NCI-H2081 treated with DMSO at 0.1 percent for 48 hours (cell line): ENCODE results near the gene RCBTB2.
"Not testable (repeated sequence)": the region's sequence is repeated elsewhere in the genome, so short reads cannot be mapped to it uniquely, and the experiment has no call there.

Experiments used
- DNase-seq: peaks from one replicate; lab custom pipeline; 2025; lab: John Stamatoyannopoulos, UW

RCBTB2 gene

GRCh38 chr13:48493066-48493765 is 39.7 kb downstream of the RCBTB2 start:
- DNase-seq: no peak

- DNase-seq: no peak
These were observed 40.3 kb downstream of the RCBTB2 start for GRCh38 chr13:48492470-48493065.

DNA sequence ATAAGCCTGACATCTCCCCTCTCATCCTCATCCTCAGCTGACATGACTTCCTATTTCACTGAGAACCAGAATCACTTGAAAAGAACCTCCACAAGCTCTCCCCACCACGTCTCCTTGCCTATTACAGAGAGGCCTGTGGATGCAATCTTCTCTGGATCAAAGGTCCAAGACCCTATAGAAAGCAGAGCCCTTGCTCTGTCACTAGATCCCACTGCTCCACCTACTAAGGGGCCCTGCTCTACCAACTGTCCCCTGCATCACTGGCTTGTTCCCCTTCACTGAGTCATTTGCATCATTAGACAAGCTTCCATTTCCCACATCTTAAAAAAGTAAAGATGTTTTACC is 40.8 kb downstream of the RCBTB2 start:
- no peak for DNase-seq

GRCh38 chr13:48491423-48492095 is 41.3 kb downstream of the RCBTB2 start:
- no peak for DNase-seq

DNA sequence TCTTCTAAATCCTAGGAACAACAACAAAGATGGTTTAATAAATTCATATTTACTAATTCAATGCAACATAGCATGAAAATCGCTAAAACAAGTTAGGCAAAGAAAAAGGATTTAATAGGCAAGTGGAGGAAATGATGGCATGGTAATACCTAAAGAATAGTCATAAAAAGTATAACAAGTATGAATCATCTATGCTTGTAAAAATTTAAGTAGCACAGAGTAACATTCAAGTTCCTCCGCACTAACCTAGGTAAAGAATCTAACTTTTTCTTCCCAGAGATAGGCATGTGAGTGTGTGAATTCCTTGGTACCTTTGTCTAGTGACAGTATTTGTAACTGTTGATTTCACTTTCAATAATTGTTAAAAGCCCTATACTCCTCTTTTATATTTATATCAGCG is 42.6 kb downstream of the RCBTB2 start:
- no peak for DNase-seq

DNA sequence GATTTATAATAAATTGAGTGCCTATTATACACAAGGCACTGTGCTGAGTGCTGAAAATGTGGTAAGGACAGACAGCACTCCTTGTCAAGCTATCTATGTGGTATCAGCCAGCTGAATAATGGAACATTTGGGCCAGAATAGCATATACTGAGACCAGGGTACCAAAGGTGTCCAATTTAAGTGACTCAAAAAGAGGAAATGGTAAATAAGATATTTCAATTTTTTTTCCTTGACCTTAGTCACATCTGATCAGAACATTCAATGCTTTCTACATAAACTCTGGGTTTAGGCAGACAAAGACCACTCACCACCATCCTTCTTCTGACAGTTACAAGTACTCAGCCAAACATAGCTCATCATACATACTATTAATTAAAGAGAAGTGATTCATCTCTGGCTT is 43.2 kb downstream of the RCBTB2 start:
- no peak for DNase-seq

GRCh38 chr13:48488995-48489394 is 43.9 kb downstream of the RCBTB2 start:
- DNase-seq: no peak

- no peak for DNase-seq
These were observed 44.9 kb downstream of the RCBTB2 start for GRCh38 chr13:48487968-48488367.

GRCh38 chr13:48486836-48487235 is 46.0 kb downstream of the RCBTB2 start:
- DNase-seq: no peak

DNA sequence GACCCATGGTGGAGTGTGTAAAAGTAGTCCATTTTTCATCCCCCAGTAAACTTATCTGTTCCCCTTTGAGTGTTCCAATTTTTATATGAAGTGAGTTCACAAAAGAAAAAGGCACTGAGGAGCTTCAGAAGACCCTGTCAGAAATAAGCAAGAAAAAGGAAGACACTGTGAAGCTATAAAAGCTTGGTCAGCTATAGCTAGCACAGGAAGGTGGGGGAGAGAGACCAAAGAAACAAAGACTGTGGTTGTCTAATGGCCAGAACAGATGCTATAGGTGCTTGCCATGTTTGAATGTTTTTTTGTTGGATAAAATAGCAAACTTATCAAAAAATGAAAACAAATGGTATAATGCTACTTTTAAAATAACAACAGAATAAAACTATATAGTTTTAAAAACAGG is 46.5 kb downstream of the RCBTB2 start:
- DNase-seq: no peak

- DNase-seq: no peak
These were observed 47.4 kb downstream of the RCBTB2 start for GRCh38 chr13:48485432-48485831.

- DNase-seq: no peak
These were observed 49.3 kb downstream of the RCBTB2 start for GRCh38 chr13:48483575-48483974.

DNA sequence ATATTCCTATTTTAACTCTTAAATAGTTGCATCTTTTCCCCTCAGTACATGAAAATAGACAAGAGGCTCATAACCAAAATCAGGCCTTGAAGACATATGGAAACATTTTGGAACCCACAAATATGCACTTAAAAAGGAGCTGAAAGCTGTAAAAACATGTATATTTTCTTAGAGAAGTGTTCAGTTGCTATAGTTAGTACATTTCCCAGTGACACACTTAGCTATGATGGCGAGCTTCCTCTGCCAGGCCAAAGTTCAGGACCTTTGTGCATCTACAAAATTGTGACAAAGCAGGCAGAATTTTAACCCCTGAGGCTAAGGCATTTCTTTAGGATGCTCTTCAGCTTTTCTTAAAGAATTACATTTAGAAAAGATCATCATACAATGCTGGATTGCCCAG is 54.5 kb downstream of the RCBTB2 start:
- DNase-seq: no peak

DNA sequence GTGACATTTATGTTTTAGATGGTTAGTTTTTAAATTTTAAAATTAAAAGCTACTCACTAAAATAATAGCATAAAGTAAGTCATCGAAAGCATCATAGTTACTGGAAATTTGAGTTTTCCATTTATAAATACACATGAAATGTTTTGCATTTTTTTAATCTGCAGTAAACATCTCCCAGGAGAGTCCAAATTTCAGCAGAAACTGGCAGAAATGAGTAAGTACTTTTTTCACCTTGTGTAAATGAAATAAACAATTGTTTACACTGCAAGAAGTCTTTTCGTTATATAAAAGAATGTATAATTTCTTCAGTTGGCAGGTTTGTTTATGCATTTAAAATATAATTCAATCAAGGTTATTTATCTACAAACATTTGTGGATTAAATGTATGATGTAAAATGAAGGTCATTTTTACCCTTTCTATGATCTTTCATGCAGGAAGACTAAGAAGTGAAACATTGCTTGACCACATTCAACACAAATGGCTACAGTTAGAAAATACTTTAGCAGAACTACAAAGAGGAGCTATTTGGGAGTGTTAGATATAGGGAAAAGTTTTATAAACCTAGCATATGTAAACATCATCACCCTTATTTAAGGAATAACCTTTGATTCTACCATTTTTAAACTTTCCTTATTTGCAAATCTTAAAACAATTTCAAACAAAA is 55.6 kb downstream of the RCBTB2 start:
- DNase-seq: no peak

DNA sequence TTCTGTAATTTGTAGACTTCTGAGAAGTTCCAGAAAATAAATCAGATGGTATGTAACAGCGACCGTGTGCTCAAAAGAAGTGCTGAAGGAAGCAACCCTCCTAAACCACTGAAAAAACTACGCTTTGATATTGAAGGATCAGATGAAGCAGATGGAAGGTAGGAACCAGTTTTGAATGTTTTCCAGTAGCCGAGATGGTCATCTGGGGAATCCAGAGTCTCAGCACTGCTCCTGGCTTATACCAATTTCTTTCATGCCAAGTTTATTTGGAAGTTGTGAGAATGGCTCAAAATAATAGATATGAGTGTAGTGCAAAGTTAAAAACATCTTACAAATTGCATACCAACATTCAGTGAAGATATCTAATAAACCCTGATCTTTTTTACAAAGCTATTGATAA is 56.2 kb downstream of the RCBTB2 start:
- no peak for DNase-seq

GRCh38 chr13:48476215-48476614 is 56.7 kb downstream of the RCBTB2 start:
- no peak for DNase-seq

DNA sequence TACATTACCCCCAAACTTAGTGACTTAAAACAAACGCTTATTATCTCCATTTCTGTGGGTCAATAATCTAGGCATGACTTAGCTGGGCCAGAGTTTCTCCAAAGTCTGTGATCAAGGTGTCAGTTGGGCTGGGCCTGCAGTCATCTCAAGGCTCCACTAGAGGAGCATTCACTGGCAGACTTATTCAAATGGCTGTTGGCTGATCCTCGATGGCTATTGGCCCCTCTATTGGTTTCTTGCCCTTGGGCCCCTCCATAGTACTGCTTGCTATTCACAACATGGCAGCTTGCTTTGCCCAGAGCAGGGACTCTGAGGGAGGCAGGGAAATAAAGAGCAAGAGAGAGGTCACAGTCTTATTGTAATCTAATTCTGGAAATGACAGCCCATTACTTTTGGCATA is 57.6 kb downstream of the RCBTB2 start:
- DNase-seq: no peak

DNA sequence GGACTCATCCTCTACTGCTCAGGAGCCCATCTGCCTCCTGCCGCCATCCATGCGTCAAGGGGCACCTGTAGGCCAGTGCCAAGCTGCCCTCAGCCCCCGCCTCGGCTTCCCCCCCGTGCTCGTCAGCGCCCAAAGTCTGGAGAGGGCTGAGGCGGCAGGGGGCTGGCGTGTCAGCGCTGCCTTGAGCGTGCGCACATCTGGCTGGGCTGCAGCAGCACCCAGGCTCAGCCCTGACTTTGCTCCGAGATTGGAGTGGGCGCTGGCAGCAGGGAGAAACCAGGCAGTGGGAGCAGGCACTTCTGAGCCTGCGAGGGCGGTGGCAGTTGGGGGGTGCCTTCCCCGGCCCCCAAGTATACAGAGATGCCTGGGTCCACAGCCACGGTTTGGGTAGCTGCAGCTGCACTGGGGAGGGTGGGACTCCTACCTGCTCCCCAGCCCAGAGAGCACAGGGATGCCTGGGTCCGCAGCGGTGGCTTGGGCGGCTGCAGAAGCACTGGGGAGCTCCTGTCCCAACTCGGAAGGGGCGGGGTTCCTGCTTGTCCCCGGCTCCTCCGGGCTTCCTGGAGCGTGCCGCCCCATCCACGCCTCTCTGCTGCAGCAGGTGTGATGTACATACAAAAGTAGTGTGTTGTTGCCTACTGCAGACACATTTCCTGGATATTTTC is 75.2 kb downstream of the RCBTB2 start:
- DNase-seq: no peak

- no peak for DNase-seq
These were observed 76.3 kb downstream of the RCBTB2 start for GRCh38 chr13:48456546-48456945.

DNA sequence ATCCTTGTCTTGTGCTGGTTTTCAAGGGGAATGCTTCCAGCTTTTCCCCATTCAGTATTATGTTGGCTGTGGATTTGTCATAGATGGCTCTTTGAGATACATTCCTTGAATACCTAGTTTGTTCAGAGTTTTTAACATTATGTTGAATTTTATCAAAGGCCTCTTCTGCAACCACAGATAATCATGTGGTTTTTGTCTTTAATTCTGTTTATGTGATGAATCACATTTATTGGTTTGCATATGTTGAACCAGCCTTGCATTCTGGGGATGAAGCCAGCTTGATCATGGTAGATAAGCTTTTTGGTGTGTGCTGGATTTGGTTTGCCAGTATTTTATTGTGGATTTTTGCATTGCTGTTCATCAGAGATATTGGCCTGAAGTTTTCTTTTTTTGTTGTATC is 81.7 kb downstream of the RCBTB2 start:
- DNase-seq: not testable (repeated sequence)

DNA sequence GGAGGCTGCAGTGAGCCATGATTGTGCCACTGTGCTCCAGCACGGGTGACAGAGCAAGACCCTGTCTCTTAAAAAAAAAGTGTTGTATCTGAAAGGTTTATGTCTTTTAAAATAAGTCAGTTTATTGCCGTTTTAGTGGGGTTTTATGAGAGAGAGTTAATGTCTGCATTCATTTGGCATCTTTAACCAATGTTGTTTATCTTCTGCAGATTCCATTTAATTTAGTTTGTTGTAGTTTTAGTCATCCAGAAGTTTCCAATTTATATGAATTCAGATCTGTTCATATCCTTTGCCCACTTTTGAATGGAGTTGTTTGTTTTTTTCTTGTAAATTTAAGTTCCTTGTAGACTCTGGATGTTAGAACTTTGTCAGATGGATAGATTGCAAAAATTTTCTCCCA is 83.2 kb downstream of the RCBTB2 start:
- DNase-seq: no peak

DNA sequence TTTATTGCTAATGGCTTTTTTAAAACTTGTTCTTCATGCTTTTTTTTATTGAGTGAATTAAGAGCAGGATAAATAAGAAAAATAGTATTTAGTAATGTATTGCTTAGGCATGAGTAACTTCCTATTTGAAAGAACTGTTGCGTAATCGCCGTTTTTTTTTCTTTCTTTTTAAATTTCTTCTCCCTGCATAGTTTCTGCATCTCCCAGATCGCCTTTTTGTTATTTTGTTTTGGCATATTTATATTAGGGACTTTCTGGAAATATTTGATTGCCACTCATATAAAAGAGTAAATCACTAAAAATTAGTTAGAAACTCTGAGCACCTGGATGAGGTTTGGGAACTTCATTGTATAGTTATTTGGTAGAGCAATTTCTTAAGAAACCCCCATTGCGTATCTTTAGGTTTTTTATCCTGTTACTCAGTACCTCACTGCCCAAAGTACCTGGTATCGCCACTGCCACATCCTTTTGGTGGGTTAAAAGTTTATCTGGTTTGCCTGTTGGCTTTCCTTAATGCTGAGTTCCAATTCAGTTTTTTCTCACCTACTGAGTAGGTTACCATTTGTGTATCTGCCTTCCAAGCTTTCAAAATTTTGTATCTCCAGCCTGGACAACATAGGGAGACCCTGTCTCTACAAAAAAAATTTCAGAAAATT is 83.8 kb downstream of the RCBTB2 start:
- DNase-seq: no peak
